Neural progenitor cell (in vitro differentiated cells): ENCODE data around the gene PRKCB. TPM values are rescaled to one million over a fixed set of nuclear protein-coding genes. Genes with fewer than 3 reads are reported as not detected.
A peak's percentile ranks its signal among the peaks of the same experiment; 100 is the strongest.

Source experiments
- DNase-seq: peaks from one replicate; pipeline ENCODE4 v3.0.0-alpha.2; 2016; ENCODE audit warnings: low spot score
- H2AFZ ChIP-seq: fragments of 200-600 bp; sonication (generic); replicated peaks from 2 replicates; pipeline ENCODE4 v1.6.1; 2016; ENCODE audit warnings: antibody characterized with exemption
- H3F3A ChIP-seq: fragments of 200-600 bp; sonication (generic); 2 replicates; pipeline ENCODE4 v1.6.1; 2016; ENCODE audit warnings: antibody characterized with exemption, low read depth
- H3K27ac ChIP-seq: fragments of 200-600 bp; sonication (generic); 2 replicates; pipeline ENCODE4 v1.5.1; 2016; ENCODE audit warnings: mild to moderate bottlenecking
- H3K27me3 ChIP-seq: fragments of 200-600 bp; sonication (generic); 2 replicates; pipeline ENCODE4 v1.6.1; 2016; ENCODE audit warnings: mild to moderate bottlenecking, moderate library complexity
- H3K36me3 ChIP-seq: fragments of 200-600 bp; sonication (generic); 2 replicates; pipeline ENCODE4 v1.5.1; 2016
- H3K4me1 ChIP-seq: fragments of 200-600 bp; sonication (generic); 2 replicates; pipeline ENCODE4 v1.6.1; 2016; ENCODE audit warnings: mixed run types
- H3K4me2 ChIP-seq: fragments of 200-600 bp; sonication (generic); 2 replicates; pipeline ENCODE4 v1.6.1; 2016
- H3K4me3 ChIP-seq: fragments of 200-600 bp; sonication (generic); 2 replicates; pipeline ENCODE4 v1.5.1; 2016
- H3K79me2 ChIP-seq: fragments of 200-600 bp; sonication (generic); 2 replicates; pipeline ENCODE4 v1.6.1; 2016; ENCODE audit warnings: low read depth
- H3K9ac ChIP-seq: fragments of 200-600 bp; sonication (generic); 2 replicates; pipeline ENCODE4 v1.6.1; 2016
- H3K9me3 ChIP-seq: fragments of 200-600 bp; sonication (generic); 2 replicates; pipeline ENCODE4 v1.5.1; 2016; ENCODE audit warnings: low read depth
- H4K20me1 ChIP-seq: fragments of 200-600 bp; sonication (generic); 2 replicates; pipeline ENCODE4 v1.6.1; 2016; ENCODE audit warnings: low read depth
- H3K27ac Mint-ChIP-seq: 3 replicates; pipeline ENCODE4 v1.8.0; 2021; ENCODE audit warnings: mixed read lengths
- H3K27me3 Mint-ChIP-seq: 2 replicates; pipeline ENCODE4 v1.8.0; 2022; ENCODE audit warnings: low read depth, mild to moderate bottlenecking, inconsistent platforms, moderate library complexity, mixed read lengths; ENCODE audit not compliant: insufficient read depth
- H3K36me3 Mint-ChIP-seq: 3 replicates; pipeline ENCODE4 v1.8.0; 2021; ENCODE audit warnings: mixed read lengths
- H3K4me1 Mint-ChIP-seq: 3 replicates; pipeline ENCODE4 v1.8.0; 2021; ENCODE audit warnings: mixed read lengths
- H3K4me3 Mint-ChIP-seq: 3 replicates; pipeline ENCODE4 v1.8.0; 2021; ENCODE audit warnings: mild to moderate bottlenecking, moderate library complexity, mixed read lengths
- H3K9me3 Mint-ChIP-seq: 3 replicates; pipeline ENCODE4 v1.8.0; 2020; ENCODE audit warnings: mixed read lengths
- EZH2 ChIP-seq: fragments of 200-600 bp; sonication (generic); IDR thresholded peaks from 2 replicates; pipeline ENCODE4 v1.6.1; 2017; ENCODE audit warnings: antibody characterized with exemption, mild to moderate bottlenecking, moderate library complexity
- EZH2phosphoT487 ChIP-seq: fragments of 200-600 bp; sonication (generic); IDR thresholded peaks from 2 replicates; pipeline ENCODE4 v1.6.1; 2017; ENCODE audit warnings: antibody characterized with exemption
- total RNA-seq: library from RNA; depleted of rRNA; stranded (reverse); fragments of >200 nt; gene quantifications from 2 replicates; pipeline ENCODE4 v1.2.3, GENCODE V29; 2015; ENCODE audit warnings: low replicate concordance
- TF ChIP-seq, protein P1 (sequence below): fragments of 200-600 bp; sonication (generic); IDR thresholded peaks from 2 replicates; pipeline ENCODE4 v1.5.1; 2017; ENCODE audit warnings: antibody characterized with exemption, mild to moderate bottlenecking

Gene PRKCB
- total RNA-seq, 1 donor from 2014 or later: 9.5 TPM

GRCh38 chr16:23905027-23905426 is 69.2 kb downstream of the PRKCB start:
- Histone ChIP-seq H2AFZ (peak overlapping the region; percentile 63), H4K20me1 (no peaks in the 10 kb centered on the region), H3K9ac (no peak overlapping the region), H3K79me2 (no peaks in the 10 kb centered on the region), H3K4me3 (no peak overlapping the region), H3F3A (no peaks in the 10 kb centered on the region), H3K4me1 (peaks cover 22% of the 10 kb centered on the region), H3K27ac (no peak overlapping the region), H3K4me2 (no peak overlapping the region), H3K9me3 (no peaks in the 10 kb centered on the region), H3K36me3 (no peaks in the 10 kb centered on the region), H3K27me3 (no peaks in the 10 kb centered on the region)
- Mint-ChIP-seq H3K4me3 (no peak overlapping the region), H3K27me3 (peaks cover 7% of the 10 kb centered on the region), H3K9me3 (no peaks in the 10 kb centered on the region), H3K36me3 (no peaks in the 10 kb centered on the region), H3K4me1 (peaks cover 15% of the 10 kb centered on the region), H3K27ac (no peak overlapping the region)
- DNase-seq: peak; percentile 83
- TF ChIP-seq EZH2phosphoT487 (no peak), EZH2 (no peak)
- TF ChIP-seq, protein P1, sequence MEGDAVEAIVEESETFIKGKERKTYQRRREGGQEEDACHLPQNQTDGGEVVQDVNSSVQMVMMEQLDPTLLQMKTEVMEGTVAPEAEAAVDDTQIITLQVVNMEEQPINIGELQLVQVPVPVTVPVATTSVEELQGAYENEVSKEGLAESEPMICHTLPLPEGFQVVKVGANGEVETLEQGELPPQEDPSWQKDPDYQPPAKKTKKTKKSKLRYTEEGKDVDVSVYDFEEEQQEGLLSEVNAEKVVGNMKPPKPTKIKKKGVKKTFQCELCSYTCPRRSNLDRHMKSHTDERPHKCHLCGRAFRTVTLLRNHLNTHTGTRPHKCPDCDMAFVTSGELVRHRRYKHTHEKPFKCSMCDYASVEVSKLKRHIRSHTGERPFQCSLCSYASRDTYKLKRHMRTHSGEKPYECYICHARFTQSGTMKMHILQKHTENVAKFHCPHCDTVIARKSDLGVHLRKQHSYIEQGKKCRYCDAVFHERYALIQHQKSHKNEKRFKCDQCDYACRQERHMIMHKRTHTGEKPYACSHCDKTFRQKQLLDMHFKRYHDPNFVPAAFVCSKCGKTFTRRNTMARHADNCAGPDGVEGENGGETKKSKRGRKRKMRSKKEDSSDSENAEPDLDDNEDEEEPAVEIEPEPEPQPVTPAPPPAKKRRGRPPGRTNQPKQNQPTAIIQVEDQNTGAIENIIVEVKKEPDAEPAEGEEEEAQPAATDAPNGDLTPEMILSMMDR: no peak

- Histone ChIP-seq H3K4me2 (no peak overlapping the region), H3K79me2 (no peaks in the 10 kb centered on the region), H3K27me3 (no peaks in the 10 kb centered on the region), H3K4me3 (no peak overlapping the region), H3F3A (no peaks in the 10 kb centered on the region), H2AFZ (peak overlapping the region; percentile 50), H3K9me3 (no peaks in the 10 kb centered on the region), H3K36me3 (no peaks in the 10 kb centered on the region), H3K27ac (no peak overlapping the region), H3K9ac (no peak overlapping the region), H3K4me1 (peaks cover 10% of the 10 kb centered on the region), H4K20me1 (no peaks in the 10 kb centered on the region)
- no peak overlapping the region for H3K4me3 Mint-ChIP-seq
- no peak overlapping the region for H3K27ac Mint-ChIP-seq
- TF ChIP-seq, protein P1: no peak
- no peak for TF ChIP-seq EZH2
- TF ChIP-seq EZH2phosphoT487: no peak
- peaks cover 7% of the 10 kb centered on the region for H3K27me3 Mint-ChIP-seq
- no peaks in the 10 kb centered on the region for H3K36me3 Mint-ChIP-seq
- peaks cover 8% of the 10 kb centered on the region for H3K4me1 Mint-ChIP-seq
- H3K9me3 Mint-ChIP-seq: no peaks in the 10 kb centered on the region
- DNase-seq: no peak
Observed at GRCh38 chr16:23907457-23907902, 71.7 kb downstream of the PRKCB start.

- Histone ChIP-seq H3K4me1 (peaks cover 10% of the 10 kb centered on the region), H3K79me2 (no peaks in the 10 kb centered on the region), H2AFZ (peak overlapping the region; percentile 50), H3F3A (no peaks in the 10 kb centered on the region), H3K27me3 (no peaks in the 10 kb centered on the region), H3K9ac (no peak overlapping the region), H3K4me3 (no peak overlapping the region), H3K36me3 (no peaks in the 10 kb centered on the region), H3K27ac (no peak overlapping the region), H3K9me3 (no peaks in the 10 kb centered on the region), H3K4me2 (no peak overlapping the region), H4K20me1 (no peaks in the 10 kb centered on the region)
- H3K9me3 Mint-ChIP-seq: no peaks in the 10 kb centered on the region
- no peak for DNase-seq
- no peak for TF ChIP-seq EZH2phosphoT487
- no peak for TF ChIP-seq EZH2
- TF ChIP-seq, protein P1: no peak
- H3K27me3 Mint-ChIP-seq: peaks cover 5% of the 10 kb centered on the region
- H3K27ac Mint-ChIP-seq: no peak overlapping the region
- H3K4me3 Mint-ChIP-seq: no peak overlapping the region
- H3K36me3 Mint-ChIP-seq: no peaks in the 10 kb centered on the region
- peaks cover 8% of the 10 kb centered on the region for H3K4me1 Mint-ChIP-seq
Observed at GRCh38 chr16:23907903-23908302, 72.1 kb downstream of the PRKCB start.
